Activated CD4-positive, alpha-beta memory T cell treated with anti-CD3 and anti-CD28 coated beads for 36 hours (primary cell): ENCODE results near the gene MUC5B. TPM values are rescaled to one million over a fixed set of nuclear protein-coding genes. Genes with fewer than 3 reads are reported as not detected.
"Not testable (repeated sequence)": the region's sequence is repeated elsewhere in the genome, so short reads cannot be mapped to it uniquely, and the experiment has no call there.

Source experiments
- CTCF ChIA-PET: fragments of 350-600 bp; sonication (Branson Sonifier 250); formaldehyde crosslinking; loops from one replicate; lab custom pipeline; 2021; ENCODE audit warnings: antibody characterized with exemption, inconsistent platforms; lab: Charles Lee
- POLR2A ChIA-PET: fragments of 350-600 bp; sonication (Branson Sonifier 250); formaldehyde crosslinking; loops from one replicate; lab custom pipeline; 2021; ENCODE audit warnings: antibody characterized with exemption; lab: Charles Lee
- DNase-seq: peaks from one replicate; pipeline ENCODE4 v3.0.0-alpha.2; 2020
- H3K27ac Mint-ChIP-seq: one replicate; pipeline ENCODE4 v1.8.0; 2021; ENCODE audit warnings: mixed read lengths
- H3K27me3 Mint-ChIP-seq: one replicate; pipeline ENCODE4 v1.8.0; 2021; ENCODE audit warnings: mixed read lengths
- H3K36me3 Mint-ChIP-seq: one replicate; pipeline ENCODE4 v1.8.0; 2021; ENCODE audit warnings: mixed read lengths
- H3K4me1 Mint-ChIP-seq: one replicate; pipeline ENCODE4 v1.8.0; 2021; ENCODE audit warnings: low read depth, mixed read lengths
- H3K4me3 Mint-ChIP-seq: one replicate; pipeline ENCODE4 v1.8.0; 2021; ENCODE audit warnings: mild to moderate bottlenecking, mixed read lengths
- H3K9me3 Mint-ChIP-seq: one replicate; pipeline ENCODE4 v1.8.0; 2021; ENCODE audit warnings: mixed read lengths
- intact Hi-C: fragments of 100-400 bp; cut with micrococcal nuclease; formaldehyde crosslinking; loops from one replicate; pipeline ENCODE4 v1.15.1; 2023
- total RNA-seq, 2 experiments: library from RNA; stranded (reverse); gene quantifications; one replicate each; pipeline ENCODE4 v1.2.3, GENCODE V29; 2021

MUC5B gene
- total RNA-seq, 2 experiments from 2014 or later = not detected

DNA sequence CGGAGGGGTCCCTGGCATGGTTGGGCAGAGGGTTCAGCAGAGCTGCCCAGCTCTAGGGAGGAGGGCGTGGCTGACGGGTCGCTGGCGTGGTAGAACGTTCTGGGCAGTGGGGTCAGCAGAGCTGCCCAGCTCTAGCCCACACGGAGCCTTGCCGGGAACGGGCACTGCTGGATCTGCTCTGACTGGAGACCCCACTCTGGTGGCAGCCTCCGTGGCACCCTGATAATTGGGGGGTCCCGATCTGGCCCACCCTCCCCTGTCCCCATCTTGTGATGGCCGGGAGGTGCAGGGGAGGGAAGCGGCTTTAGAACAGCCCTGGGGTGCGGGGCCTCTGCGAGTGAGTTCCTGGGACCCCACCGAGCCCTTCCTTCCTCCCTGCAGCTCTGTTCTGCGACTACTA lies 43.2 kb upstream of the MUC5B start:
- no peaks in the 10 kb centered on the region for H3K36me3 Mint-ChIP-seq
- no peaks in the 10 kb centered on the region for H3K27me3 Mint-ChIP-seq
- ChIA-PET CTCF (no interaction called here), POLR2A (no interaction called here)
- H3K4me1 Mint-ChIP-seq = no peaks in the 10 kb centered on the region
- intact Hi-C loops = no loop called here
- H3K9me3 Mint-ChIP-seq = no peaks in the 10 kb centered on the region
- H3K4me3 Mint-ChIP-seq = no peak overlapping the region
- DNase-seq = no peak
- no peak overlapping the region for H3K27ac Mint-ChIP-seq

DNA sequence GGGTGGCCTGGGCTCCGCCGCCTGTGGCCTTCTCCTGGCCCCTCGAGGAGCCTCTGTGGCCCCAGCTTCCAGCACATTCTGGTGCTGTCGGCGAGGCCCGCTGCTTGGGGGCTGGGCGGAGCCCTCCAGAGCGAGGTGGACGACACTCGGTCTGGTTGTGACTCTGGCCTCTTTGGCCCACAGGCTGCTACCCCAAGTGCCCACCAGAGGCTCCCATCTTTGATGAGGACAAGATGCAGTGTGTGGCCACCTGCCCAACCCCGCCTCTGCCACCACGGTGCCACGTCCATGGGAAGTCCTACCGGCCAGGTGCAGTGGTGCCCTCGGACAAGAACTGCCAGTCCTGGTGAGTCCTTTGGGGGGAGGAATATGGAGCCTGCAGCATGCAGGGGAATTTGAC lies 42.7 kb upstream of the MUC5B start:
- Mint-ChIP-seq H3K9me3 (no peaks in the 10 kb centered on the region), H3K36me3 (no peaks in the 10 kb centered on the region)
- intact Hi-C loops = no loop called here

DNA sequence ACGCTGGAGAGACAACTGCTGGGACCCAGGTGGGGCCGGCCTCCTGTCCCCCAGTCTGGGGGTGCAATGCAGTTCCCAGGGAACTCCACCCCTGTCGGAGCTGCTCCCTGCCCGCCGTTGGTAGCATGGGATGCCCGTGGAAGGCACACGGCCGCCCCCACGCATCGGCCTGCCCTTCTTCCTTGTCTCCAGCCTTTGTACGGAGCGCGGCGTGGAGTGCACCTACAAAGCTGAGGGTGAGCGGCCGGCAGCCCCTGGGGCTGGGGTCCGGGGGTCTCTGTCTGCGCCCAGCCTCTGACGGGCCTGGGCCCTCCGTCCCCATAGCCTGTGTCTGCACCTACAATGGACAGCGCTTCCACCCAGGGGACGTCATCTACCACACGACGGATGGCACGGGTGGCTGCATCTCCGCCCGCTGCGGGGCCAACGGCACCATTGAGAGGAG lies 41.9 kb upstream of the MUC5B start:
- intact Hi-C loops = no loop called here
- ChIA-PET CTCF (no interaction called here), POLR2A (no interaction called here)
- Mint-ChIP-seq H3K4me1 (no peaks in the 10 kb centered on the region), H3K27ac (no peak overlapping the region), H3K36me3 (no peaks in the 10 kb centered on the region), H3K27me3 (no peaks in the 10 kb centered on the region), H3K4me3 (no peak overlapping the region), H3K9me3 (no peaks in the 10 kb centered on the region)
- no peak for DNase-seq

More for the DNA sequence above, 42.7 kb upstream of the MUC5B start:
- POLR2A ChIA-PET = no interaction called here
- DNase-seq = no peak
- H3K27ac Mint-ChIP-seq = no peak overlapping the region
- H3K4me1 Mint-ChIP-seq = no peaks in the 10 kb centered on the region
- no peak overlapping the region for H3K4me3 Mint-ChIP-seq
- H3K27me3 Mint-ChIP-seq = no peaks in the 10 kb centered on the region
- CTCF ChIA-PET = no interaction called here

DNA sequence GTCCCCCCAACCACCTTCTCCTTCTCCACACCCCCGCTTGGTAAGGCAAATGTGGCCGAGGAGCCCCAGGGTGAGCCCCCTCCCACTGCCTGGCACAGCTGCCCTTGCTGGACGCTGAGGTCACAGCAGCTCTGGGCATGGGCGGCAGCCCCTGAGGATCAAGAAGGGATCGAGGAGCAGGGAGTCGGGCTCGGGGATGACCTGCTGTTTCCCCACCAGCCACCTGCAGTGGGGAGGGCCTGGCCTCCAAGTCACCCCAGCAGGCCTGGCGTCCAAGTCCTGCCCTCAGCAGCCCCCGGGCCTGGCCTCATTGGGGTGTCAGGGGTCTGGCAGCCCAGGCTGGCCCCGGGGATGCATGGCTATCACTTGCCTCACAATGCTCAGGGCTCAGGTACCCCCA lies 41.4 kb upstream of the MUC5B start:
- CTCF ChIA-PET = no interaction called here
- Mint-ChIP-seq H3K27ac (no peak overlapping the region), H3K4me3 (no peak overlapping the region), H3K36me3 (no peaks in the 10 kb centered on the region), H3K27me3 (no peaks in the 10 kb centered on the region), H3K9me3 (no peaks in the 10 kb centered on the region), H3K4me1 (no peaks in the 10 kb centered on the region)
- no peak for DNase-seq
- POLR2A ChIA-PET = no interaction called here
- intact Hi-C loops = no loop called here

GRCh38 chr11:1181853-1182535 lies 40.9 kb upstream of the MUC5B start:
- POLR2A ChIA-PET = no interaction called here
- no peak for DNase-seq

GRCh38 chr11:1184139-1184538 lies 38.7 kb upstream of the MUC5B start:
- H3K36me3 Mint-ChIP-seq, CTCF ChIA-PET, POLR2A ChIA-PET, intact Hi-C loops, DNase-seq, H3K4me3 Mint-ChIP-seq, H3K27me3 Mint-ChIP-seq, H3K9me3 Mint-ChIP-seq, H3K4me1 Mint-ChIP-seq, H3K27ac Mint-ChIP-seq: not testable (repeated sequence)

More at GRCh38 chr11:1181853-1182535, 40.9 kb upstream of the MUC5B start:
- no peak overlapping the region for H3K4me3 Mint-ChIP-seq
- no peaks in the 10 kb centered on the region for H3K4me1 Mint-ChIP-seq
- CTCF ChIA-PET = no interaction called here
- H3K9me3 Mint-ChIP-seq = no peaks in the 10 kb centered on the region
- no peaks in the 10 kb centered on the region for H3K27me3 Mint-ChIP-seq
- H3K36me3 Mint-ChIP-seq = no peaks in the 10 kb centered on the region
- intact Hi-C loops = no loop called here
- no peak overlapping the region for H3K27ac Mint-ChIP-seq

DNA sequence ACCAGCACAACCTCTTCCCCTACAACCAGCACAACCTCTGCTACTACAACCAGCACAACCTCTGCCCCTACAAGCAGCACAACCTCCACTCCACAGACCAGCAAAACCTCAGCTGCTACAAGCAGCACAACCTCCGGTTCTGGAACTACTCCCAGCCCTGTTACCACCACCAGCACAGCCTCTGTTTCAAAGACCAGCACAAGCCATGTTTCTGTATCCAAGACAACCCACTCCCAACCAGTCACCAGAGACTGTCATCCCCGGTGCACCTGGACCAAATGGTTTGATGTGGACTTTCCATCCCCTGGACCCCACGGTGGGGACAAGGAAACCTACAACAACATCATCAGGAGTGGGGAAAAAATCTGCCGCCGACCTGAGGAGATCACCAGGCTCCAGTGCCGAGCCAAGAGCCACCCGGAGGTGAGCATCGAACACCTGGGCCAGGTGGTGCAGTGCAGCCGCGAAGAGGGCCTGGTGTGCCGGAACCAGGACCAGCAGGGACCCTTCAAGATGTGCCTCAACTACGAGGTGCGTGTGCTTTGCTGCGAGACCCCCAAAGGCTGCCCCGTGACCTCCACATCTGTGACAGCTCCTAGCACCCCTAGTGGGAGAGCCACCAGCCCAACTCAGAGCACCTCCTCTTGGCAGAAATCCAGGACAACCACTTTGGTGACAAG lies 34.3 kb upstream of the MUC5B start:
- not testable (repeated sequence) for H3K9me3 Mint-ChIP-seq

GRCh38 chr11:1189816-1190215 lies 33.0 kb upstream of the MUC5B start:
- CTCF ChIA-PET, POLR2A ChIA-PET, intact Hi-C loops, DNase-seq, H3K27me3 Mint-ChIP-seq, H3K9me3 Mint-ChIP-seq, H3K27ac Mint-ChIP-seq, H3K4me3 Mint-ChIP-seq, H3K36me3 Mint-ChIP-seq, H3K4me1 Mint-ChIP-seq: not testable (repeated sequence)

More for the DNA sequence above, 34.3 kb upstream of the MUC5B start:
- H3K27ac Mint-ChIP-seq, CTCF ChIA-PET, POLR2A ChIA-PET, H3K4me3 Mint-ChIP-seq, H3K36me3 Mint-ChIP-seq, H3K4me1 Mint-ChIP-seq, intact Hi-C loops, DNase-seq, H3K27me3 Mint-ChIP-seq: not testable (repeated sequence)

GRCh38 chr11:1191786-1192470 lies 30.9 kb upstream of the MUC5B start:
- H3K36me3 Mint-ChIP-seq, H3K4me1 Mint-ChIP-seq, POLR2A ChIA-PET, H3K27ac Mint-ChIP-seq, H3K9me3 Mint-ChIP-seq, intact Hi-C loops, CTCF ChIA-PET, DNase-seq, H3K4me3 Mint-ChIP-seq, H3K27me3 Mint-ChIP-seq: not testable (repeated sequence)

- no peaks in the 10 kb centered on the region for H3K36me3 Mint-ChIP-seq
- intact Hi-C loops = no loop called here
- no peaks in the 10 kb centered on the region for H3K4me1 Mint-ChIP-seq
- H3K9me3 Mint-ChIP-seq = no peaks in the 10 kb centered on the region
- no peaks in the 10 kb centered on the region for H3K27me3 Mint-ChIP-seq
- POLR2A ChIA-PET = no interaction called here
- CTCF ChIA-PET = no interaction called here
- DNase-seq = no peak
- no peak overlapping the region for H3K27ac Mint-ChIP-seq
- H3K4me3 Mint-ChIP-seq = no peak overlapping the region
Observed at GRCh38 chr11:1192741-1193325, 30.0 kb upstream of the MUC5B start.

GRCh38 chr11:1193326-1194230 lies 29.3 kb upstream of the MUC5B start:
- Mint-ChIP-seq H3K36me3 (no peaks in the 10 kb centered on the region), H3K9me3 (no peaks in the 10 kb centered on the region), H3K27me3 (no peaks in the 10 kb centered on the region), H3K27ac (no peak overlapping the region), H3K4me3 (no peak overlapping the region), H3K4me1 (no peaks in the 10 kb centered on the region)
- DNase-seq = no peak
- ChIA-PET CTCF (no interaction called here), POLR2A (no interaction called here)
- intact Hi-C loops = no loop called here
